Stimulated activated CD4-positive, alpha-beta T cell treated with anti-CD3 and anti-CD28 coated beads, Interleukin-2, amount 100 ng/mL, for 48 hours (primary cell): Measurements from ENCODE around the gene SOHLH2.

Source experiments
- DNase-seq, 2 donors: peaks; one replicate each; pipeline ENCODE4 v3.0.0-alpha.2; 2020

The SOHLH2 gene

GRCh38 chr13:36183901-36184300 lies 30.5 kb downstream of the SOHLH2 start:
- no peak for DNase-seq

GRCh38 chr13:36175621-36176020 lies 38.7 kb downstream of the SOHLH2 start:
- DNase-seq: no peak

GRCh38 chr13:36174923-36175322 lies 39.4 kb downstream of the SOHLH2 start:
- DNase-seq: no peak

- no peak for DNase-seq
These were observed 40.6 kb downstream of the SOHLH2 start for GRCh38 chr13:36173571-36174322.

GRCh38 chr13:36166046-36166445 lies 48.3 kb downstream of the SOHLH2 start:
- no peak for DNase-seq

GRCh38 chr13:36163809-36164308 lies 50.5 kb downstream of the SOHLH2 start:
- DNase-seq: no peak

GRCh38 chr13:36163286-36163685 lies 51.1 kb downstream of the SOHLH2 start:
- DNase-seq: no peak

- no peak for DNase-seq
These were observed 54.1 kb downstream of the SOHLH2 start for GRCh38 chr13:36160297-36160696.

- DNase-seq: no peak
These were observed 55.7 kb downstream of the SOHLH2 start for GRCh38 chr13:36158611-36159010.

- DNase-seq: no peak
These were observed 56.9 kb downstream of the SOHLH2 start for GRCh38 chr13:36157480-36157879.

GRCh38 chr13:36154567-36155291 lies 59.6 kb downstream of the SOHLH2 start:
- no peak for DNase-seq

GRCh38 chr13:36151591-36151990 lies 62.8 kb downstream of the SOHLH2 start:
- DNase-seq: no peak

- DNase-seq: no peak
These were observed 65.9 kb downstream of the SOHLH2 start for GRCh38 chr13:36148446-36148845.

- DNase-seq: no peak
These were observed 67.0 kb downstream of the SOHLH2 start for GRCh38 chr13:36147330-36147729.

GRCh38 chr13:36146511-36147269 lies 67.7 kb downstream of the SOHLH2 start:
- no peak for DNase-seq

- DNase-seq: no peak
These were observed 70.6 kb downstream of the SOHLH2 start for GRCh38 chr13:36143738-36144137.

- no peak for DNase-seq
These were observed 71.6 kb downstream of the SOHLH2 start for GRCh38 chr13:36142735-36143134.

- DNase-seq: no peak
These were observed 78.5 kb downstream of the SOHLH2 start for GRCh38 chr13:36135876-36136275.

GRCh38 chr13:36134632-36135031 lies 79.7 kb downstream of the SOHLH2 start:
- DNase-seq: no peak

- no peak for DNase-seq
These were observed 80.3 kb downstream of the SOHLH2 start for GRCh38 chr13:36133950-36134626.

- no peak for DNase-seq
These were observed 82.0 kb downstream of the SOHLH2 start for GRCh38 chr13:36132376-36132775.

GRCh38 chr13:36131931-36132297 lies 82.4 kb downstream of the SOHLH2 start:
- DNase-seq: no peak
